ENCODE data around the gene TRIP6. TPM values are rescaled to one million over a fixed set of nuclear protein-coding genes. Genes with fewer than 3 reads are reported as not detected.

TRIP6 gene
- total RNA-seq, 2 donors from 2014 or later, result 41.6 to 64.4 TPM

DNA sequence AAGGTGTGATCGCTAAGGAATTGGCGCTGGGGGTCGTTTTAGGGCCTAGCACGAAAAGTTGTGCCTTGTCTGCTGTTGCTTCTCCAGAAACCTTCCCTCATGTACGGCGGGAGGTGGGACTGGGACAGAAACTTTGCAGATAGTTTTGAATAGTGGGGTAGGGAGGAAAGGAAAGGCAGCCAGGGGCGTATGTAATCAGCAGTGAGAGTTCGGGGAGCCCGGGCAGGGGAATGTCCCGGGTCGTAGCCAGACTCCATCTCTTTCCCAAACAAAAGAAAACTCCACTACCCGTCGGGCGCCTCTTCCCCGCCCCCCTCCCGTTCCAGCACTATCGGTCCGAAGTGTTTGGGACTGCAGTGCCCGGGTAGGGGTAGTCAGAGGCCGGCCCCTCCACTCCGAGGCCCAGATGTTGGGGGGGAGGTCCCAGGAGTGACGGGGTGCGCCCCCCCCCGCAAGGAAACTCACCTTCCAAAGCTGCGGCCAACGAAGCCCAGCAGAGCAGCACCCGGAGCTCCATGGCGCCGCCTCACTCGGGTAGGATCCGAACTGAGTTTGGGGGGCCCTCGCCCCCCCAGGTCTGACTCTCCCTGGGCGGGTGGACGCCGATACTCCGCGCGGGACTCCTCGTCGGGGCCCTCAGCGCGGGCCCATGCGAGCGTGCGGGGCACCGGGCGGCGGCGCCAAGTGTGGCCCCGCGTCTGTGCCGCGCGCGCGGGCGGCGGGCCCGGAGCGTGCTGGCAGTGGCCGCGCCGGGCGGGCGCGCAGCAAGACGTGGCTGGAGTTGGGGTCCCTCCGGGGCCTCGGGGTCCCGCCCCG lies 40.5 kb upstream of the TRIP6 start:
- Histone ChIP-seq H3K9me3 (no peaks in the 10 kb centered on the region), H3K4me1 (peaks cover 0 to 52% of the 10 kb centered on the region in 2 donors), H3K36me3 (peaks cover 24% of the 10 kb centered on the region), H3K27me3 (no peaks in the 10 kb centered on the region), H3K4me3 (peak overlapping the region; percentile 71 to 81), H3K27ac (peak overlapping the region; percentile 75 to 82)
- TF ChIP-seq, protein P1, sequence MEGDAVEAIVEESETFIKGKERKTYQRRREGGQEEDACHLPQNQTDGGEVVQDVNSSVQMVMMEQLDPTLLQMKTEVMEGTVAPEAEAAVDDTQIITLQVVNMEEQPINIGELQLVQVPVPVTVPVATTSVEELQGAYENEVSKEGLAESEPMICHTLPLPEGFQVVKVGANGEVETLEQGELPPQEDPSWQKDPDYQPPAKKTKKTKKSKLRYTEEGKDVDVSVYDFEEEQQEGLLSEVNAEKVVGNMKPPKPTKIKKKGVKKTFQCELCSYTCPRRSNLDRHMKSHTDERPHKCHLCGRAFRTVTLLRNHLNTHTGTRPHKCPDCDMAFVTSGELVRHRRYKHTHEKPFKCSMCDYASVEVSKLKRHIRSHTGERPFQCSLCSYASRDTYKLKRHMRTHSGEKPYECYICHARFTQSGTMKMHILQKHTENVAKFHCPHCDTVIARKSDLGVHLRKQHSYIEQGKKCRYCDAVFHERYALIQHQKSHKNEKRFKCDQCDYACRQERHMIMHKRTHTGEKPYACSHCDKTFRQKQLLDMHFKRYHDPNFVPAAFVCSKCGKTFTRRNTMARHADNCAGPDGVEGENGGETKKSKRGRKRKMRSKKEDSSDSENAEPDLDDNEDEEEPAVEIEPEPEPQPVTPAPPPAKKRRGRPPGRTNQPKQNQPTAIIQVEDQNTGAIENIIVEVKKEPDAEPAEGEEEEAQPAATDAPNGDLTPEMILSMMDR (IDR thresholded peaks at IDR 0.05), result no peak
- no peak for DNase-seq (ENCODE audit: low spot score)

DNA sequence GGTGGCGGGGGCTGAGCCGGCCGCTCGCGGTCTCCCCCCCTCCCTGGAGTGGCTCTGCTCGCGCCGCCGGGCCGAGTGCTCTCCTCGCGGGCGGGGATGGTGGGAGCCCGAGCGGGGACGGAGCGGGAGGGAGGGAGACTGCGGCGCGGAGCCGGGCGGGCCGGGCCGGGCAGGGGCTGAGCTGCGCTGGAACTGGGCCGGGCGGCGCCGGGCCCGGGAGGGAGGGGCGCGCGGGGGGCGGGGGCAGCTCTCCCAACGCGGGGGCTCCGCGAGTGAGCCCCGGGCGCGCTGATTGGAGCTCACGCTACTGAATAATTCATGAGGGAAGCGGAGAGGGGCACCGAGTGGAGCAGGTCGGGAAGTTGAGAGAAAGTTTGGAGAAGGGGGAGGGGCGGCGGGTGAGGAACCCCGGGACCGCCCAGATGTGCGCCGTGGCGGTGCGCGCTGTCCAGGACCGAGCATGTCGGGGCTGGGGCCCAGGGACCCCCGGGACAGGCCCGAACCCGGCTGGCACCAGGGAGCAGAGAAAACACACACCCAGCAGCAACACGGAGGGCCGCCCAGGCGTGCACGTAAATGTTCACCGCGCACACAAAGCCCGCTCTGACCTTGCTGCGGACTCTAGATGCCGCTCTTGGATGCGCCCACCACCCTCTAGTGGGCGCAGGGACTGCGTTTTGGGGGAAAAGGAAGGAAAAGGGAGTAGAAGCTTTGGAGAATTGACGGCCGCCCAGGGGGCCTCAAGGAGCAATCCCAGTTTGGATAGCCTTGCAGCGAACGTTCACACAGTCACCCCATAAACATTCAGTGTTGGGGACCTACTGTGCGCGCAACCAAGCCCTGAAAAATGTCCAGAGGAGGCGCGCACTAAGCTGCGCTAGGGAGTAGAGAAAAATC lies 39.6 kb upstream of the TRIP6 start, which contains the start of gene EPHB4:
Gene EPHB4 (minus strand): TSS at position 194 of the 897 bp plus-strand sequence. CDS start 493 bp downstream, outside the sequence.
- Histone ChIP-seq H3K36me3 (peaks cover 16% of the 10 kb centered on the region), H3K27ac (peak within 1 kb of the TSS; percentile 75 to 82), H3K4me3 (peak within 1 kb of the TSS; percentile 71 to 81), H3K4me1 (peaks cover 0 to 52% of the 10 kb centered on the region in 2 donors), H3K9me3 (no peaks in the 10 kb centered on the region), H3K27me3 (no peaks in the 10 kb centered on the region)
- DNase-seq (ENCODE audit: low spot score), result peak; percentile 79
- TF ChIP-seq, protein P1 (IDR thresholded peaks at IDR 0.05), result peak in 1 of 2 donors; percentile 56

DNA sequence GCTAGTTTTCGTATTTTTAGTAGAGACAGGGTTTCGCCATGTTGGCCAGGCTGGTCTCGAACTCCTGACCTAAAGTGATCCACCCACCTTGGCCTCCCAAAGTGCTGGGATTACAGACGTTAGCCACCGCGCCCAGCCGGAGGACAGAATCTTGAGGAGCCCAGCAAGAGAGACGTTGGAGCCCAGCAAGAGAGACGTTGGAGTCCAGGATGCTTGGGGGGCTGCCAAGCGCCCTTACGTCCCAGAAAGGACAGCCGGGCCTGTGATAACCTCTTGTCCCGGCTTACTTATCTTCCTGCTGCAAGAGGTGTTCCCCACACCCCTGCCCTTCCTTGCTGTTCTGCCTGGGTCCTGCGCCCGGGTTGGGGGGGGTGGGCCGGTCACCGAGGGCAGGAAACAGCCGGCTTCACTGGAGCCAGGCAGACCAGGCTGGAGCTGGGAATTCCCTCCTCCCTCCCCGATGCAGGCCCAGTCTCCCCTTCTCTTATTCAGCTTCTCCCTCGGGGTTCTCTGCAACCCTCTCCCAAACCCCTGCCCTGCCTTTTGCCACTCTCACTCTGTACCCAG lies 38.0 kb upstream of the TRIP6 start:
- Histone ChIP-seq H3K4me1 (peaks cover 0 to 50% of the 10 kb centered on the region in 2 donors), H3K27me3 (no peaks in the 10 kb centered on the region), H3K36me3 (no peaks in the 10 kb centered on the region), H3K4me3 (peak overlapping the region in 1 of 2 donors; percentile 71), H3K9me3 (no peaks in the 10 kb centered on the region), H3K27ac (peak overlapping the region; percentile 29 to 41)
- TF ChIP-seq, protein P1 (IDR thresholded peaks at IDR 0.05), result no peak
- DNase-seq (ENCODE audit: low spot score), result peak; percentile 80

DNA sequence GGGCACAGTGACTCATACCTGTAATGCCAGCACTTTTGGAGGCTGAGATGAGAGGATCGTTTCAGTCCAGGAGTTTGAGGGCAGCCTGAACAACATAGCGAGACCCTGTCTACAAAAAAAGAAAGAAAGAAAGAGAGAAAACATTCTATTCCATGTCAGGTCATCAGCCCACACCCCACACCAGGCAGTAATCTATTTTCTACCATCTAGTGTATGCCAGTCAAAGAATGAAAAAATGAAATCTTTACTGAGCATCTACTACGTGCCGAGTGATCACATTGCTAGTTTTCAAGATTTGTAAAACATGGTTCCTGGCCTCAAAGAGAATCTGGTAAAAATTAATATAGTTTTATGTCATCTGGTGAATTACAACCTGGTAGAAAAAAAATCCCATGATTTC lies 36.8 kb upstream of the TRIP6 start:
- Histone ChIP-seq H3K36me3 (no peaks in the 10 kb centered on the region), H3K4me3 (no peak overlapping the region), H3K27ac (no peak overlapping the region), H3K9me3 (no peaks in the 10 kb centered on the region), H3K27me3 (no peaks in the 10 kb centered on the region), H3K4me1 (peaks cover 0 to 38% of the 10 kb centered on the region in 2 donors)
- TF ChIP-seq, protein P1 (IDR thresholded peaks at IDR 0.05), result no peak
- no peak for DNase-seq (ENCODE audit: low spot score)

DNA sequence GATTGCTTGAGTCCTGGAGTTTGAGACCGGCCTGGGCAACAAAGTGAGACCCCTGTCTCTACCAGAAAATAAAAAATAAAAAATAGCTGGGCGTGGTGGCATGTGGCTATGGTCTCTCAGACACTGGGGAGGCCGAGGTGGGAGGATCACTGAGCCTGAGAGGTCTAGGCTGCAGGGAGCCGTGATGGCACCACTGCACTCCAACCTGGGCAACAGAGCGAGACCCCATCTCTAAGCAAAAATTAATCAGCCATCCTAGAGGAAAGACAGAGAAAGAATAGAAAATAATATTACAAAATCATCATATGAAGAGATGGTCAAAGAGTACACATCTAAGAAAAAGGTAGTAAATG lies 34.9 kb upstream of the TRIP6 start:
- H3K27me3 ChIP-seq, result no peaks in the 10 kb centered on the region
- H3K36me3 ChIP-seq, result no peaks in the 10 kb centered on the region
- TF ChIP-seq, protein P1 (IDR thresholded peaks at IDR 0.05), result no peak
- DNase-seq (ENCODE audit: low spot score), result no peak
- no peak overlapping the region for H3K27ac ChIP-seq
- H3K9me3 ChIP-seq, result no peaks in the 10 kb centered on the region
- H3K4me3 ChIP-seq, result no peak overlapping the region
- H3K4me1 ChIP-seq, result peaks cover 0 to 41% of the 10 kb centered on the region in 2 donors
